HepG2 (cell line): ENCODE measurements around the gene PLD3. TPM values are rescaled to one million over a fixed set of nuclear protein-coding genes. Genes with fewer than 3 reads are reported as not detected.

ENCODE experiments used
- ATAC-seq: fragments of 200-7000 bp; cut with Tn5 transposase; 3 replicates; pipeline ENCODE4 v1.9.1; 2020; ENCODE audit warnings: mild to moderate bottlenecking, moderate library complexity
- BruUV-seq: library from RNA; stranded (reverse); fragments of 400-500 nt; replicated peaks from 2 replicates; lab custom pipeline; 2021; lab: Mats Ljungman, UMichigan
- CTCF ChIA-PET: fragments of 300-600 bp; formaldehyde crosslinking; extraction: SDS; loops from one replicate; lab custom pipeline; 2021; ENCODE audit warnings: low total read pairs, inconsistent platforms, low intra/inter-chr PET ratio; lab: Yijun Ruan, JAX
- POLR2A ChIA-PET: fragments of 350-600 bp; sonication (Branson Sonifier 250); formaldehyde crosslinking; loops from one replicate; lab custom pipeline; 2020; ENCODE audit warnings: antibody characterized with exemption, inconsistent platforms; lab: Yijun Ruan, JAX
- DNase-seq: peaks from one replicate; pipeline ENCODE4 v3.0.0-alpha.2; 2015; ENCODE audit warnings: low spot score
- FAIRE-seq: peaks from 3 replicates; lab custom pipeline; 2011; peaks lifted over from hg19 to GRCh38; lab: Jason Lieb, UNC
- H2AFZ ChIP-seq: one replicate; pipeline ENCODE4 v1.6.1; 2011; ENCODE audit warnings: low read length, inconsistent platforms
- H3K27ac ChIP-seq: fragments of 300-600 bp; 3 replicates; pipeline ENCODE4 v1.8.0; 2011; ENCODE audit warnings: mixed run types, mild to moderate bottlenecking, mixed read lengths, low read length, inconsistent platforms; ENCODE audit not compliant: insufficient read depth; ENCODE audit errors: extremely low read length
- H3K27me3 ChIP-seq, 2 experiments: fragments of 200-600 bp in 1 of 2; 2 replicates in 1 of 2; 3 replicates in 1 of 2; pipeline versions ENCODE4 v1.6.0 to v1.8.0; 2011; ENCODE audit warnings: low read length in 2 of 2, mild to moderate bottlenecking in 2 of 2, moderate library complexity in 2 of 2, inconsistent platforms in 1 of 2; ENCODE audit not compliant: insufficient read depth in 2 of 2, control insufficient read depth in 1 of 2
- H3K36me3 ChIP-seq, 2 experiments: fragments of 200-600 bp in 1 of 2; replicated peaks in 1 of 2; 2 replicates in 1 of 2; 3 replicates in 1 of 2; pipeline versions ENCODE4 v1.5.1 to v1.8.0; 2011; ENCODE audit warnings: low read length in 2 of 2, inconsistent platforms in 1 of 2; ENCODE audit not compliant: insufficient read depth in 2 of 2, control insufficient read depth in 1 of 2
- H3K4me1 ChIP-seq: 2 replicates; pipeline ENCODE4 v1.5.1; 2012; ENCODE audit warnings: low read length, inconsistent platforms; ENCODE audit not compliant: insufficient read depth
- H3K4me2 ChIP-seq: 2 replicates; pipeline ENCODE4 v1.6.0; 2011; ENCODE audit warnings: low read depth, low read length, inconsistent platforms
- H3K4me3 ChIP-seq, 3 experiments: fragments of 200-600 bp in 1 of 3; sonication (generic), shearing (Covaris generic) in 1 of 3; replicated peaks in 1 of 3; 2 replicates each; pipeline ENCODE4 v1.5.1; 2011 to 2016; ENCODE audit warnings: low read length in 3 of 3, inconsistent platforms in 2 of 3, low read depth in 2 of 3, mild to moderate bottlenecking in 2 of 3, control low read depth in 1 of 3, mixed read lengths in 1 of 3; ENCODE audit not compliant: insufficient read depth in 1 of 3
- H3K79me2 ChIP-seq: one replicate; pipeline ENCODE4 v1.6.1; 2011; ENCODE audit warnings: low read length, inconsistent platforms; ENCODE audit not compliant: insufficient read depth
- H3K9ac ChIP-seq: 2 replicates; pipeline ENCODE4 v1.6.0; 2011; ENCODE audit warnings: mild to moderate bottlenecking, low read depth, low read length, inconsistent platforms; ENCODE audit not compliant: insufficient read depth
- H3K9me3 ChIP-seq: 2 replicates; pipeline ENCODE4 v1.5.1; 2012; ENCODE audit warnings: mild to moderate bottlenecking, low read length
- H4K20me1 ChIP-seq: 2 replicates; pipeline ENCODE4 v1.6.0; 2011; ENCODE audit warnings: inconsistent platforms, mild to moderate bottlenecking, low read length, moderate library complexity; ENCODE audit not compliant: insufficient read depth
- CENPX ChIP-seq: sonication (generic); formaldehyde crosslinking; IDR thresholded peaks from 2 replicates; pipeline ENCODE4 v1.9.0; 2021; ENCODE audit warnings: mild to moderate bottlenecking, missing genetic modification reagents, moderate library complexity
- DMAP1 ChIP-seq: IDR thresholded peaks from 2 replicates; pipeline ENCODE4 v1.6.1; 2016
- GTF3A ChIP-seq: sonication (generic); formaldehyde crosslinking; conservative IDR thresholded peaks from 2 replicates; pipeline ENCODE4 v1.4.0; 2020; ENCODE audit warnings: mild to moderate bottlenecking, missing genetic modification reagents
- HNF1A ChIP-seq, 2 experiments: sonication (generic) in 1 of 2; formaldehyde crosslinking in 1 of 2; IDR thresholded peaks; 2 replicates each; pipeline versions ENCODE4 v1.4.0 to v1.6.1; 2016 to 2020; ENCODE audit warnings: borderline replicate concordance in 1 of 2, low read depth in 1 of 2, mild to moderate bottlenecking in 1 of 2, missing genetic modification reagents in 1 of 2
- KMT2B ChIP-seq: IDR thresholded peaks from 2 replicates; pipeline ENCODE4 v1.6.1; 2016; ENCODE audit warnings: missing genetic modification reagents, missing compliant biosample characterization
- NFYB ChIP-seq: sonication (generic); formaldehyde crosslinking; IDR thresholded peaks from 2 replicates; pipeline ENCODE4 v1.4.0; 2020; ENCODE audit warnings: missing genetic modification reagents
- PHF20 ChIP-seq: sonication (generic); formaldehyde crosslinking; IDR thresholded peaks from 2 replicates; pipeline ENCODE4 v1.5.0; 2020; ENCODE audit warnings: mild to moderate bottlenecking, missing genetic modification reagents
- PRDM10 ChIP-seq: sonication (generic); formaldehyde crosslinking; IDR thresholded peaks from 2 replicates; pipeline ENCODE4 v1.4.0; 2020; ENCODE audit warnings: low read depth, missing genetic modification reagents
- SALL2 ChIP-seq: sonication (generic); formaldehyde crosslinking; IDR thresholded peaks from 2 replicates; pipeline ENCODE4 v1.8.1; 2023; ENCODE audit warnings: mild to moderate bottlenecking, missing genetic modification reagents, inconsistent platforms
- SIN3A ChIP-seq: IDR thresholded peaks from 2 replicates; pipeline ENCODE4 v1.6.1; 2011; ENCODE audit warnings: low read depth, mild to moderate bottlenecking, control low read depth, low read length, borderline replicate concordance
- TMF1 ChIP-seq: sonication (generic); formaldehyde crosslinking; IDR thresholded peaks from 2 replicates; pipeline ENCODE4 v1.8.1; 2022; ENCODE audit warnings: low read depth, missing genetic modification reagents
- XRCC5 ChIP-seq: fragments of 200-400 bp; formaldehyde crosslinking; optimal IDR thresholded peaks from 2 replicates; pipeline ENCODE3; 2017; ENCODE audit warnings: mild to moderate bottlenecking, low read length
- ZHX1 ChIP-seq: sonication (generic); formaldehyde crosslinking; IDR thresholded peaks from 2 replicates; pipeline ENCODE4 v1.8.1; 2022; ENCODE audit warnings: low read depth, mild to moderate bottlenecking, missing genetic modification reagents
- ZNF543 ChIP-seq: sonication (generic); formaldehyde crosslinking; IDR thresholded peaks from 2 replicates; pipeline ENCODE4 v1.4.0; 2020; ENCODE audit warnings: mild to moderate bottlenecking, missing genetic modification reagents
- ZNF619 ChIP-seq: sonication (generic); formaldehyde crosslinking; IDR thresholded peaks from 2 replicates; pipeline ENCODE4 v1.4.0; 2020; ENCODE audit warnings: mild to moderate bottlenecking, missing genetic modification reagents
- ZNF720 ChIP-seq: sonication (generic); formaldehyde crosslinking; IDR thresholded peaks from 2 replicates; pipeline ENCODE4 v1.4.0; 2020; ENCODE audit warnings: missing genetic modification reagents
- WGBS: methylation state at CpG from one replicate; pipeline ENCODE4 v1.1.6; 2017; ENCODE audit warnings: low lambda C conversion rate; 5-methylcytosine and 5-hydroxymethylcytosine counted together
- in situ Hi-C: cut with HindIII; loops from 2 replicates; pipeline ENCODE4 v1.10.0; 2017; ENCODE audit warnings: low pct_unique_long_range_greater_than_20kb; ENCODE audit not compliant: extremely low pct_ligation_motif_present
- intact Hi-C: fragments of 100-400 bp; cut with micrococcal nuclease; formaldehyde crosslinking; loops from one replicate; pipeline ENCODE4 v1.10.0; 2022; ENCODE audit not compliant: unreplicated experiment
- polyA plus RNA-seq, 8 experiments: library from polyadenylated mRNA; depleted of rRNA in 3 of 8; stranded (reverse) in 7 of 8; unstranded in 1 of 8; fragments of >200 nt; fragmentation: Illumina TruSeq in 4 of 8; extraction: Trizol in 4 of 8; gene quantifications; 2 replicates each; pipeline versions ENCODE4 v1.2.1 to v1.2.3, GENCODE V29; 2011 to 2016; ENCODE audit warnings: low read depth in 4 of 8, missing spikeins in 1 of 8, mixed read lengths in 1 of 8; ENCODE audit not compliant: insufficient read depth in 1 of 8
- total RNA-seq, 5 experiments: library from RNA; depleted of rRNA; stranded (reverse); fragments of >200 nt; fragmentation: Illumina TruSeq; extraction: Trizol; gene quantifications; 2 replicates each; pipeline ENCODE4 v1.2.3, GENCODE V29; 2016; ENCODE audit warnings: low read depth in 1 of 5

Gene PLD3
- total and polyA plus RNA-seq, 2 of the 13 experiments (the other 11 are each of a cell fraction or from before 2014, with no cell fraction given) = 45.7 to 164 TPM

- Histone ChIP-seq H3K4me3 (no peak overlapping the region), H3K9me3 (no peaks in the 10 kb centered on the region), H3K27ac (no peak overlapping the region), H3K27me3 (no peaks in the 10 kb centered on the region), H3K79me2 (no peaks in the 10 kb centered on the region), H4K20me1 (no peaks in the 10 kb centered on the region), H2AFZ (no peak overlapping the region), H3K9ac (no peak overlapping the region), H3K4me2 (no peak overlapping the region), H3K4me1 (peaks cover 7% of the 10 kb centered on the region), H3K36me3 (no peaks in the 10 kb centered on the region; a peak in 1 of 5 replicates)
- FAIRE-seq (no peak), ATAC-seq (no peak), DNase-seq (no peak)
- ChIA-PET CTCF (no interaction called here), POLR2A (no interaction called here)
- 100% methylated on average over 5 of the region's 5 CpGs for WGBS
- BruUV-seq = no TSS peak
- in situ Hi-C loops = no loop called here
- intact Hi-C loops = no loop called here
- TF ChIP-seq ZHX1 (CRISPR knock-in tag) (no peak), PRDM10 (CRISPR knock-in tag) (no peak), SIN3A (no peak), GTF3A (CRISPR knock-in tag) (no peak), HNF1A (IDR thresholded peaks at IDR 0.05; ENCODE audit: low read depth) (no peak), HNF1A (CRISPR knock-in tag; IDR thresholded peaks at IDR 0.05; ENCODE audit: borderline replicate concordance) (no peak), XRCC5 (no peak), ZNF720 (CRISPR knock-in tag) (no peak), ZNF619 (CRISPR knock-in tag) (no peak), SALL2 (no peak), KMT2B (CRISPR knock-in tag) (no peak), PHF20 (CRISPR knock-in tag) (no peak), ZNF543 (CRISPR knock-in tag) (no peak), TMF1 (CRISPR knock-in tag) (no peak), NFYB (CRISPR knock-in tag) (no peak), DMAP1 (CRISPR knock-in tag) (no peak), CENPX (no peak)
Measured at GRCh38 chr19:40358773-40359172, 10.3 kb downstream of the PLD3 start.
